ELR (cell line): Measurements from ENCODE around the gene NPIPA1.
"Not testable (repeated sequence)": the region's sequence is repeated elsewhere in the genome, so short reads cannot be mapped to it uniquely, and the experiment has no call there.

Source experiments
- DNase-seq: peaks from one replicate; pipeline ENCODE4 v3.0.0-alpha.2; 2015; ENCODE audit warnings: low read depth

NPIPA1 gene

GRCh38 chr16:14978281-14978680 is 41.0 kb downstream of the NPIPA1 start:
- not testable (repeated sequence) for DNase-seq

- not testable (repeated sequence) for DNase-seq
Measured at GRCh38 chr16:14978908-14979307, 41.7 kb downstream of the NPIPA1 start.

GRCh38 chr16:14981234-14981633 is 44.0 kb downstream of the NPIPA1 start:
- not testable (repeated sequence) for DNase-seq

DNA sequence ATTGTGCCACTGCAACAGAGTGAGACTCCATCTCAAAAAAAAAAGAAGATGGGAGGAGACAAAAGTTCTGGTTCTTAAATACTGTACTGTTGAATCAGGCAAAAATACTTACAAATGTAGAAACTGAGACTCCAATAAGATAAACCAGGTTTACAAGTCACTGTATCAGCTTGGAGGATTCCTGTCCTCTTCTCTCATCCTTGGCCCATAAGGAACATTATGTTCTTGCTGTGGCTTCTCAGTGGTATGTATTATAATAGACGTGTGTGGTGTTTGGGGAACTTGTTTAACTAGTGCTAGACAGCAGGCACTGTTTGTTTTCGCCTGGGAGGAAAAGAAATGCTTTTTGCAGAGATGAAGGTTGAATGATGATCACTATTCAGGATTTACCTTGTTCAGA is 45.3 kb downstream of the NPIPA1 start:
- not testable (repeated sequence) for DNase-seq

DNA sequence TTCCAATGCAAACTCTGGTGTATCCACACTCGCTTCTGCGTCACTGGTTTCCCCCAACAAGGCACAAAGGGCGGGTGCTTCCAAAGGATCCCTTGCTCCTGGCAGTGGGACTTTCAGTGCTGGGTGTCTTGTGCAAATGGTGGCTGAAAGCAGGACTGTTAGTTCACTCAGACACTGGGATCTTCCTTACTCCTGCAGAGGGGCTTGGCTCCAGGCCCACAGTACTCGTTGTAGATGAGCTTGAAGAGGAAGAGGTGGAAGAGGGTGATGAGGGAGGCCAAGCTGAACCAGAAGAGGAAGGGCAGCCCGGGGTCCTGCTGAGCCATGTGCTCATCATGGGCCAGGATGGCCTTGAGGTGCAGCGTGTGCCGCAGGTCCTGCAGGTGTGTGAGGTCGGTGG is 50.8 kb downstream of the NPIPA1 start:
- not testable (repeated sequence) for DNase-seq

- DNase-seq, result not testable (repeated sequence)
Measured at GRCh38 chr16:14988661-14989191, 51.5 kb downstream of the NPIPA1 start.

GRCh38 chr16:14989291-14990281 is 52.3 kb downstream of the NPIPA1 start:
- DNase-seq, result not testable (repeated sequence)

GRCh38 chr16:14993277-14994151 is 56.3 kb downstream of the NPIPA1 start:
- not testable (repeated sequence) for DNase-seq

DNA sequence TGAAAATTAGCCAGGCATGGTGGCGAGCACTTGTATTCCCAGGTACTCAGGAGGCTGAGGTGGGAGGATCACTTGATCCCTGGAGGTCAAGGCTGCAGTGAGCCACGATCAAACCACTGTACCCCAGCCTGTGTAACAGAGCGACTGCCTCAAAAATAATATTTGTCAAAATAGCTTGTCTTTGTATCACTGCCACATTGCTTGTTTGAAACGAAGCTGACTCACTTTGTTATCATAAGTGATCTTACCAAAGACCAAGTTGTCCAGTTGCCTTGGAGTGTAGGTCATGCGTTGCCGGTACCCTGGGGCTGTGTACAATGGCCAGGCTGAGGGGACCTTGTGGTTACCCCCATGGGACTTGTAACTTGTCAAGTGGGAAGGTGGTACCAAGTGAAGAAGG is 59.5 kb downstream of the NPIPA1 start:
- peak; percentile 66 for DNase-seq

DNA sequence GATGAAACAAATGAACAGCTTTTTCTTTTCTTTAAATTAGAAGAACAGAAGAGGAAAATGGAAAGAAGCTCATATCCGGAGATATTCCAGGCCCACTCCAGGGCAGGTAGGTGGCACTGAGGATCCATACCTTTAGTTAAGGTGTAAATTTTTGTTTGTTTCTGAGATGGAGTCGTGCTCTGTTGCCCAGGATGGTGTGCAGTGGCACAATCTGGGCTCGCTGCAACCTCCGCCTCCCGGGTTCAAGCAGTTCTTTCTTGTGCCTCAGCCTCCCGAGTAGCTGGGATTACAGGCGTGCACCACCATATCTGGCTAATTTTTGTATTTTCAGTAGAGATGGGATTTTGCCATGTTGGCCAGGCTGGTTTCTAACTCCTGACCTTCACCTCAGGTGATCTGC is 61.1 kb downstream of the NPIPA1 start:
- DNase-seq, result not testable (repeated sequence)

GRCh38 chr16:14999845-15000244 is 62.6 kb downstream of the NPIPA1 start:
- not testable (repeated sequence) for DNase-seq
